Lower leg skin (tissue), 3 donors: ENCODE data around the gene PCCA.

ENCODE experiments used
- CTCF ChIP-seq, 3 donors: fragments of 450-650 bp; IDR thresholded peaks; one replicate each; pipeline ENCODE4 v1.5.1; 2016; ENCODE audit warnings: antibody characterized with exemption in 3 of 3, mild to moderate bottlenecking in 3 of 3, moderate library complexity in 2 of 3
- POLR2A ChIP-seq, 2 donors: fragments of 450-650 bp; IDR thresholded peaks; one replicate each; pipeline ENCODE4 v1.6.1; 2016 to 2017; ENCODE audit warnings: antibody characterized with exemption in 2 of 2, mild to moderate bottlenecking in 1 of 2, moderate library complexity in 1 of 2

- no peak for TF ChIP-seq POLR2A (IDR thresholded peaks at IDR 0.05)
- TF ChIP-seq CTCF (IDR thresholded peaks at IDR 0.05), result no peak
These were observed 308.7 kb downstream of the PCCA start for GRCh38 chr13:100397627-100398026.
